Activated CD4-positive, alpha-beta T cell treated with anti-CD3 and anti-CD28 coated beads, Interleukin-2, amount 50 U/mL, for 24 hours (primary cell): ENCODE results near the gene CUL4A.
"Not testable (repeated sequence)": the region's sequence is repeated elsewhere in the genome, so short reads cannot be mapped to it uniquely, and the experiment has no call there.

Source experiments
- DNase-seq, 2 donors: peaks; one replicate each; pipeline ENCODE4 v3.0.0-alpha.2; 2020; ENCODE audit warnings: low read depth in 1 of 2, low spot score in 1 of 2

The CUL4A gene

GRCh38 chr13:113209336-113209758, at the start of gene CUL4A:
Gene CUL4A, plus strand, starts transcription at chr13:113209613. Its CDS starts 15 bp downstream, at chr13:113209628.
- DNase-seq: peak; percentile 60 to 63

- no peak for DNase-seq
Observed at GRCh38 chr13:113159701-113160100, 49.7 kb upstream of the CUL4A start.

GRCh38 chr13:113160983-113161382, 48.4 kb upstream of the CUL4A start:
- DNase-seq: no peak

DNA sequence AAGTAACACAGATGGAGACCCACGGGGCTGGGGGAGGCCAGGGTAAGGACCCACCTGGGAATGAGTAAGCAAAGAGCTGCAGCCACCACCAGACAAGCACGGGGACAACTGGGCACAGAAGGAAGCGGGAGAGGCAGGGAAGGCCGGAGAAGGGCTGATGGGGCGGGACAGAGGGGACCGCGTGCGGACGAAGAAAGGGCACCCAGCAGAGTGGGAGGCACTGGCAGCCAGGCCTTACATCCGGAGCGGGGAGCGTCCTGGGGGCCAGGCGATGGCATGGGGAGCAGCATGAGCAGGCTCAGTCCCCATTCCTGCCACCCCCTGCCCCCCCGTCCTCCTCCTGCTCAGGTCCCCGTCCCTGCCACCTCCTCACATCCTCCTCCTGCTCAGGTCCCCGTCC, 48.0 kb upstream of the CUL4A start:
- DNase-seq: no peak

GRCh38 chr13:113161975-113162374, 47.4 kb upstream of the CUL4A start:
- not testable (repeated sequence) for DNase-seq

GRCh38 chr13:113162783-113163685, 46.4 kb upstream of the CUL4A start:
- no peak for DNase-seq

GRCh38 chr13:113164492-113164891, 44.9 kb upstream of the CUL4A start:
- no peak for DNase-seq

DNA sequence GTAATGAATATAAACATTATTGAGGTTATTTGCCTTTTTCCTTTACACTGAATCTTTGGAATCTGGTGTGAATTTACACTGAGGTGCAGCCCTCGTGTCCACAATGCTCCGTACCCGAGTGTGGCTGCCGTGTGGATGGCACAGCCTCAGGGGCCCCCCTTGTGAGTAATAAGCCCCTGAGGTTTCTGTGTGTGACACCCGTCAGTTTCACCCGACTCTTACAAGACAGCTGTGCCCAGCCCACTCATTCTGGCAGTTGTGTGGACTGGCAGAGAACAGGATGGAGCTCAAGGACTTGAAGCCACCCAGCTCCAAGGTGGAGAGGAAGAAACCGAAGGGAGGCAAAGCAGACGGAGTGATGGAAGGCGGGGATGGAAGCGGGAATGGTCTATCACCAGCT, 43.1 kb upstream of the CUL4A start:
- no peak for DNase-seq

GRCh38 chr13:113166681-113167080, 42.7 kb upstream of the CUL4A start:
- DNase-seq: no peak

DNA sequence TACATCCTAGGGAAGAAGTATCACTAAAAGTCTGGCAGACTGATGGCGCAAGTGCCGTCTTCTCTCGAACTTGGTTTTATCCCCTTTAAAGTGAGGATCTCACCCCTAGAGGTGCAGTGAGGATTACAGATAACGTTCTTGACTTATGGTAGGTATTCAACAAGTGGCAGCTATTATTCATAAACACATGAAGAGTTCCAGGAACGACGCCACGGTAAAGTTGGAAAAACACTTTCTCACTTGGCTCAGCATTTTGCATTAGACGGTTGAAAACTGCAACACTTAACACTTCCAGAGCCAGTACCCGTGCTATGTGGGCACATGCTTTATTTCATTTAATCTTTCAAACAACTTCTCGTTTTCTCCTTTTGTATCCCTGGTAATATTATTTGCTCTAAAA, 42.3 kb upstream of the CUL4A start:
- no peak for DNase-seq

DNA sequence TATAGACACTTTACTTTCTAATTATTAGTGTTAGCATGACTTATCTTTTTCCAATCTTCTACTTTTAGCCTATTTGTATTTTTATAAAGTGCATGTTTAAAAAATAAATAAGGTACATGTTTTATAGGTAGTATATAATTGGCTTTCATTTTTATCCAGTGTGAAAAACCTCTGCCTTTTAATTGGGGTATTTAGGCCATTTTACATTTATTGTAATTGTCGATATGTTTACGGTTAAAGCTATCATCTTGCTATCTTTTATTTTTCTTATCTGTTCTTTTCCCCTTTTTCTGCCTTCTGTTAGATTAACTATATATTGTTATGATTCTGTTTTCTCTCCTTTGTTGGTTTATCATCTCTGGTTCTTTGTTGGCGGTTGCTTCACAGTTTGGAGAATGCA, 41.8 kb upstream of the CUL4A start:
- DNase-seq: no peak

- DNase-seq: no peak
Observed at GRCh38 chr13:113168211-113168610, 41.2 kb upstream of the CUL4A start.

GRCh38 chr13:113169277-113170272, 39.8 kb upstream of the CUL4A start:
- no peak for DNase-seq

DNA sequence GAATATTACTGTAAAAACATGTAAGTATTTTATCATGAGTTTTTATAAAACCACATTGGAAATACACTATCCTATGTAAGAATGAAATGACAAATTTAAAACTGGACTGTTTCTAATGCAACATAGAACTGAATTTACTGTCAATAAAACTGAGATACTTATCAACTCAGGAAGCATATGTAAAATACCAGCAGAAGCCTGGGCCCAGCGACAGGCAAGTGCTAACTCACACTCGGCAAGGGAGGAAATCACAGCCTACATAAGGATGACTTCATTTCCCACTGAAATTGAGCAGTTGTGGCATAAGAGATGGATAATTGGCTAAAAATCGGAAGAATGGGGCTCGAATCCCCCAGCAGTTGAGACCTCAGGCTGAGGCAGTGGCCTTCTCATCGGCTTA, 38.9 kb upstream of the CUL4A start:
- no peak for DNase-seq

DNA sequence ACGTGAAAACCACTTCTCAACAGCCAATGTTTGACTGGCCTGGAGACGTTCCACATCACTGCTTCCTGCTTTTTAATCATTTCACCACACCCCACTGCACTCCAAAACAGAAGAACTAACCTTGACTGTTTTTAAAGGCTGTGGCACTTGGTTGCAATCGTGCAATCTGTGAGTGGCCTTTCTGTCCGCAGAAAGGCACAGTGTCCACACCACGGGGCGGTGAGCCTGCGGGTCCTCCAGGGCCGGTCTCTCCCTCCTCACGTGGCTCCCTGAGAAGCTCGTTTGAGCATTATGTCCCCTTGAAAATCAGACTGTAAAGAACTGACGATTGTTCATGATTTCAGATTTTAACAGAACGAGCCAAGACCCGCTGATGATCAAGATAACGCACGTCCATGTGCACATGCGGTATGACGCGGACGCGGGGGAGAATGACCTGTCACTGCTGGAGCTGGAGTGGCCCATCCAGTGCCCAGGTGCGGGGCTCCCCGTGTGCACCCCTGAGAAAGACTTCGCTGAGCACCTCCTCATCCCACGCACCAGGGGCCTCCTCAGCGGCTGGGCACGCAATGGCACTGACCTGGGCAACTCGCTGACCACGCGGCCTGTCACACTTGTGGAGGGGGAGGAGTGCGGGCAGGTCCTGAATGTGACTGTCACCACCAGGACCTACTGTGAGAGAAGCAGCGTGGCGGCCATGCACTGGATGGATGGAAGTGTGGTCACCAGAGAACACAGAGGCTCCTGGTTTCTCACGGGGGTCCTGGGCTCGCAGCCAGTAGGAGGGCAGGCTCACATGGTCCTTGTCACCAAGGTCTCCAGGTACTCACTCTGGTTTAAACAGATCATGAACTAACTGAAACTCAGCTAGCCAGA, 37.9 kb upstream of the CUL4A start:
- DNase-seq: no peak

GRCh38 chr13:113172419-113172926, 36.9 kb upstream of the CUL4A start:
- DNase-seq: no peak

DNA sequence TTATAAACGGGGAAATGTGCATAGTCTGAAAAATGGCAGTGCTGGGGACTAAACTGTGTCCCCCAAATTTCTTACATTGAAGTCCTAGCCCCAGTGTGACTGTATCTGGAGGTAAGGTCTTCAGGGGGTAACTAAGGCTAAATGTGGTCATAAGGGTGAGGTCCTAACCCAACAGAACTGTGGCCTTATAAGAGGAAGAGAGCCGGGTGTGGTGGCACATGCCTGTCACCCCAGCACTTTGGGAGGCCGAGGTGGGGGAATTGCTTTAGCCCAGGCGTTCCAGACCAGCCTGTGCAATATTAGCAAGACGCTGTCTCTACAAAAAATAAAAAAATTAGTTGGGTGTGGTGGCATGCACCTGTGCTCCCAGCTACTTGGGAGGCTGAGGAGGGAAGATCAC, 33.1 kb upstream of the CUL4A start:
- DNase-seq: no peak

DNA sequence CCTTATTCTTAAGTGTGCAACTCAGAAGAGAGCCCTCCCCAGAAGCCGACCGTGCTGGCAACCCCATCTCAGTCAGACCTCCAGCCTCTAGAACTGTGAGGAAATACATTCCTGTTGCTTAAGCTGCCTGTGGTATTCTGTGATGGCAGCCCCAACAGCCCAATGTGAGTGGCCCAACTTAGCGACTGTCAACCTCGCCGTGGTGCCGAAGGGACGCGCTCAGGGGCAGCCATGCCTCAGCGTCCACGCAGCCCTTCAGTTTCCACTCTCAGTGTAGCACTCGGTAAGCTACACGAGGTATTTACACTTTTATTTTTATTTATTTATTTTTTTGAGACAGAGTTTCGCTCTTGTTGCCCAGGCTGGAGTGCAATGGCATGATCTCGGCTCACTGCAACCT, 32.6 kb upstream of the CUL4A start:
- no peak for DNase-seq

DNA sequence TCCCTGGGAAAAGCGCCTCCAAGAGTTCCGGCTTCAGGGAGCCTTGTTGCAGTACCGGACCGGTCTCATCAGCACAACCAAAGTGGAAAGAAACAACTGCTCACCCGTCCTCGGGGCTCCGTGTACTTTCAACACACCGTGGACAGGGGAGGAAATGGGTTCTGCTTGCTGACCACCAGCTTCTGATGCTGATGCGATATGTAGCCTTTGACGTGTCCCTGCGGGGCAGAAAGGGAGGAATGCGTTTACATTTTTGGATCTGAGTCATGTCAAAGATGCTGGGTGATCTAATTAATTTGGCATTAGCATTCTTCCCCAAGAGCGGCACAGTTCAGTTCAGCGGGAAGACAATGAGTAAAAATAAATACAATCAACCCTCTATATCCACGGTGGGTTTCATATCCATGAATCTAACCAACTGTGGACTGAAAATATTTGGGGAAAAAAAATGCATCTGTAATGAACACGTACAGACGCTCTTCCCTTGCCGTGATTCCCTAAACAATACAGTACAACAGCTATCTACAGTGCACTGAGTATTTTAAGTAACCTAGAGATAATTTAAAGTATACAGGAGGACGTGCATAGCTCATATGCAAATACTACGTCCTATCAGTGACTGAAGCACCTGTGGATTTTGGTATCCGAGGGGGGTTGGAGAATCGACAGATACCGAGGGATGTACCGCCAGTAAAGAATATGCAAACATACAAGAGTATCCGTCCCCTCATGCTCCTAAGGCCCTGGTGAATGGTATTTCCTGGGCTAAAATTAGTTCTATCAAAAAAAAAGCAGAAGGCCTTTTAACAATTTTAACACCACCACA, 31.1 kb upstream of the CUL4A start:
- DNase-seq: no peak

DNA sequence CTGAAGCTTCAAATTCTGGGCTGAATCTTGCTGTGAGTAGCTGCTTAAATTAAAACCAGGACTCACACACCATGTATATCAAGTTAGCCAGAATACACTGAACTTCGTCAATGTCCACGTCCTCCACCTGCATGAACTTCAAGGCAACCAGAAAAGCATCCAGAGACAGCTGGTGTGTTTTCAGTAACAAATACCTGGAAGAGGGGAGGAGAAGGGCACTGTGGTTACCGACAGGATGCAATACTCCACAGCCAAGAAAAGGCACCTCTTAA, 30.6 kb upstream of the CUL4A start:
- DNase-seq: no peak
